Osteoblast (primary cell): Measurements from ENCODE around the gene ZNF823. TPM values are rescaled to one million over a fixed set of nuclear protein-coding genes. Genes with fewer than 3 reads are reported as not detected.

ENCODE experiments used
- DNase-seq: peaks from one replicate; pipeline ENCODE4 v3.0.0; 2011; ENCODE audit warnings: low spot score, mixed read lengths; ENCODE audit not compliant: insufficient read length; ENCODE audit errors: missing footprints
- H2AFZ ChIP-seq: 2 replicates; pipeline ENCODE4 v1.6.0; 2011; ENCODE audit warnings: mild to moderate bottlenecking, low read length
- H3K27ac ChIP-seq: 2 replicates; pipeline ENCODE4 v1.5.1; 2011; ENCODE audit warnings: mild to moderate bottlenecking, low read depth, low read length, moderate library complexity
- H3K27me3 ChIP-seq: 2 replicates; pipeline ENCODE4 v1.6.0; 2012; ENCODE audit warnings: mild to moderate bottlenecking, control low read depth, inconsistent platforms, low read length, moderate library complexity; ENCODE audit not compliant: insufficient read depth
- H3K36me3 ChIP-seq: 2 replicates; pipeline ENCODE4 v1.5.1; 2011; ENCODE audit warnings: mild to moderate bottlenecking, low read length, control low read depth, moderate library complexity; ENCODE audit not compliant: insufficient read depth
- H3K4me1 ChIP-seq: 2 replicates; pipeline ENCODE4 v1.5.1; 2011; ENCODE audit warnings: mild to moderate bottlenecking, low read length, control low read depth, moderate library complexity; ENCODE audit not compliant: insufficient read depth
- H3K4me2 ChIP-seq: 2 replicates; pipeline ENCODE4 v1.6.0; 2011; ENCODE audit warnings: mild to moderate bottlenecking, low read length; ENCODE audit not compliant: insufficient read depth
- H3K4me3 ChIP-seq: fragments of 200-600 bp; sonication (generic); 3 replicates; pipeline ENCODE4 v1.5.1; 2012; ENCODE audit warnings: mild to moderate bottlenecking, low read length, inconsistent platforms; ENCODE audit not compliant: insufficient read depth
- H3K79me2 ChIP-seq: 2 replicates; pipeline ENCODE4 v1.6.0; 2012; ENCODE audit warnings: mild to moderate bottlenecking, low read length, control low read depth, inconsistent platforms; ENCODE audit not compliant: insufficient read depth
- H3K9me3 ChIP-seq: 2 replicates; pipeline ENCODE4 v1.5.1; 2011; ENCODE audit warnings: low read depth, low read length, control low read depth
- H4K20me1 ChIP-seq: 2 replicates; pipeline ENCODE4 v1.6.0; 2012; ENCODE audit warnings: mild to moderate bottlenecking, low read length, control low read depth; ENCODE audit not compliant: insufficient read depth
- CTCF ChIP-seq: IDR thresholded peaks from 2 replicates; pipeline ENCODE4 v1.5.1; 2011; ENCODE audit warnings: mild to moderate bottlenecking, low read depth, low read length, moderate library complexity; ENCODE audit errors: extremely low read depth
- total RNA-seq: library from RNA; depleted of rRNA; stranded (reverse); fragments of >200 nt; gene quantifications from 2 replicates; pipeline ENCODE4 v1.2.3, GENCODE V29; 2012

Gene ZNF823
- total RNA-seq, 1 donor = 6.2 TPM

- Histone ChIP-seq H4K20me1 (no peaks in the 10 kb centered on the region), H3K36me3 (no peaks in the 10 kb centered on the region), H3K9me3 (no peaks in the 10 kb centered on the region), H3K27ac (no peak overlapping the region), H3K4me2 (no peak overlapping the region), H3K79me2 (peaks cover 10% of the 10 kb centered on the region), H2AFZ (no peak overlapping the region), H3K27me3 (no peaks in the 10 kb centered on the region), H3K4me1 (peaks cover 7% of the 10 kb centered on the region), H3K4me3 (no peak overlapping the region)
- TF ChIP-seq CTCF = no peak
- no peak for DNase-seq
Observed at GRCh38 chr19:11763117-11763516, 24.4 kb upstream of the ZNF823 start.

- DNase-seq = no peak
- Histone ChIP-seq H3K9me3 (peaks cover 16% of the 10 kb centered on the region), H3K79me2 (no peaks in the 10 kb centered on the region), H3K27ac (no peak overlapping the region), H3K4me1 (no peaks in the 10 kb centered on the region), H3K27me3 (no peaks in the 10 kb centered on the region), H3K4me3 (no peak overlapping the region), H2AFZ (no peak overlapping the region), H4K20me1 (no peaks in the 10 kb centered on the region), H3K36me3 (no peaks in the 10 kb centered on the region), H3K4me2 (no peak overlapping the region)
- no peak for TF ChIP-seq CTCF
Observed at GRCh38 chr19:11759805-11760204, 21.1 kb upstream of the ZNF823 start.

GRCh38 chr19:11756965-11757364 lies 18.2 kb upstream of the ZNF823 start:
- Histone ChIP-seq H3K4me3 (no peak overlapping the region), H4K20me1 (no peaks in the 10 kb centered on the region), H3K4me1 (no peaks in the 10 kb centered on the region), H3K27me3 (no peaks in the 10 kb centered on the region), H2AFZ (no peak overlapping the region), H3K9me3 (peaks cover 21% of the 10 kb centered on the region), H3K4me2 (no peak overlapping the region), H3K36me3 (no peaks in the 10 kb centered on the region), H3K79me2 (no peaks in the 10 kb centered on the region), H3K27ac (no peak overlapping the region)
- no peak for DNase-seq
- TF ChIP-seq CTCF = no peak

GRCh38 chr19:11754663-11755062 lies 15.9 kb upstream of the ZNF823 start:
- no peak for TF ChIP-seq CTCF
- Histone ChIP-seq H3K4me3 (no peak overlapping the region), H4K20me1 (no peaks in the 10 kb centered on the region), H3K27ac (no peak overlapping the region), H3K79me2 (no peaks in the 10 kb centered on the region), H3K27me3 (no peaks in the 10 kb centered on the region), H3K36me3 (no peaks in the 10 kb centered on the region), H3K4me2 (no peak overlapping the region), H3K4me1 (no peaks in the 10 kb centered on the region), H2AFZ (no peak overlapping the region), H3K9me3 (peaks cover 21% of the 10 kb centered on the region)
- DNase-seq = no peak
